ENCODE results near the gene DNAI2.

The DNAI2 gene

DNA sequence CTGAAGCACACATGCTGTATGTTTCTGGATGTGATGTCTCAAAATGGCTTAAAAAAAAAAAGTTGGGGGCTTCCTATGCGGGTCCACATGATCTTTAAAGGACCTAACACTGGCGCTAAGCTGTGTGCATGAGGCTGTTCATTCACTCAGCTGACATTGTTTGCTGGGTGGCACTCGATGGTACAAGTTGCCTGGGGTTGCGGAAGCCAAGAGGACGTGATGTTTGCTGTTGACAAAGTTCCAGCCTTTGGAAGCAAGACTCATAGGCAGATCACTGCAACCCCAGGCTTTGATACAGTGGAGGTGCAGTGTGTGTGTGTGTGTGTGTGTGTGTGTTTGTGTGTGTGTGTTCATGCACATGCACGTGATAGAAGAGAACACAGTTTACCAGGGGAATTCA is 29.5 kb upstream of the DNAI2 start:
- H3K36me3 ChIP-seq (replicated peaks in 1 of 2; ENCODE audit: control insufficient read depth in 2 of 2, insufficient read depth in 2 of 2, low read length in 2 of 2) = peaks cover 0 to 18% of the 10 kb centered on the region in 2 donors
- no peak overlapping the region for H4K8ac ChIP-seq (ENCODE audit: low read depth, low read length)
- no peak overlapping the region for H3K14ac ChIP-seq (ENCODE audit: low read length)
- no peak overlapping the region for H2BK12ac ChIP-seq (ENCODE audit: low read length)
- no peak overlapping the region for H2AK5ac ChIP-seq (ENCODE audit: low read depth, low read length)
- no peak overlapping the region for H2BK120ac ChIP-seq (ENCODE audit: low read depth, low read length)
- H2BK5ac ChIP-seq (ENCODE audit: low read length) = no peak overlapping the region
- no CpG with 5 or more reads among the region's 6 CpGs for WGBS, 2 donors (ENCODE audit: extremely low coverage in 2 of 2, insufficient read length in 2 of 2, insufficient replicate concordance in 1 of 2)
- no peak overlapping the region for H3K4me2 ChIP-seq (ENCODE audit: insufficient read depth, low read length, poor library complexity, severe bottlenecking)
- H3K4me3 ChIP-seq (ENCODE audit: low read length in 2 of 2) = no peak overlapping the region
- no peak for DNase-seq (ENCODE audit: low spot score)
- peak overlapping the region; percentile 62 for H2BK15ac ChIP-seq (ENCODE audit: low read length)
- H3K23ac ChIP-seq (ENCODE audit: low read depth, low read length, poor library complexity) = no peak overlapping the region
- H3K4ac ChIP-seq (ENCODE audit: low read length) = no peak overlapping the region
- H2AFZ ChIP-seq (ENCODE audit: low read length) = no peak overlapping the region
- peaks cover 16 to 25% of the 10 kb centered on the region in 2 donors for H3K4me1 ChIP-seq (ENCODE audit: control insufficient read depth in 2 of 2, insufficient read depth in 1 of 2, low read depth in 1 of 2, low read length in 2 of 2)
- H3K79me1 ChIP-seq (ENCODE audit: low read depth, low read length) = no peaks in the 10 kb centered on the region
- H3K9me3 ChIP-seq (replicated peaks in 1 of 2; ENCODE audit: control insufficient read depth in 2 of 2, insufficient read depth in 1 of 2, low read depth in 1 of 2, low read length in 2 of 2) = peaks cover 0 to 4% of the 10 kb centered on the region in 2 donors
- no peak overlapping the region for H4K91ac ChIP-seq (ENCODE audit: low read depth, low read length, poor library complexity)
- peaks cover 0 to 7% (median 0%) of the 10 kb centered on the region in 3 experiments for H3K27me3 ChIP-seq (ENCODE audit: control insufficient read depth in 3 of 3, insufficient read depth in 3 of 3, low read depth in 1 of 3, low read length in 3 of 3)
- peak overlapping the region; percentile 20 for H3K18ac ChIP-seq (ENCODE audit: low read length)
- no peak overlapping the region for H3K27ac ChIP-seq (replicated peaks; ENCODE audit: low read length)
- no peak overlapping the region for H3K9ac ChIP-seq (ENCODE audit: low read depth, low read length, poor library complexity)

DNA sequence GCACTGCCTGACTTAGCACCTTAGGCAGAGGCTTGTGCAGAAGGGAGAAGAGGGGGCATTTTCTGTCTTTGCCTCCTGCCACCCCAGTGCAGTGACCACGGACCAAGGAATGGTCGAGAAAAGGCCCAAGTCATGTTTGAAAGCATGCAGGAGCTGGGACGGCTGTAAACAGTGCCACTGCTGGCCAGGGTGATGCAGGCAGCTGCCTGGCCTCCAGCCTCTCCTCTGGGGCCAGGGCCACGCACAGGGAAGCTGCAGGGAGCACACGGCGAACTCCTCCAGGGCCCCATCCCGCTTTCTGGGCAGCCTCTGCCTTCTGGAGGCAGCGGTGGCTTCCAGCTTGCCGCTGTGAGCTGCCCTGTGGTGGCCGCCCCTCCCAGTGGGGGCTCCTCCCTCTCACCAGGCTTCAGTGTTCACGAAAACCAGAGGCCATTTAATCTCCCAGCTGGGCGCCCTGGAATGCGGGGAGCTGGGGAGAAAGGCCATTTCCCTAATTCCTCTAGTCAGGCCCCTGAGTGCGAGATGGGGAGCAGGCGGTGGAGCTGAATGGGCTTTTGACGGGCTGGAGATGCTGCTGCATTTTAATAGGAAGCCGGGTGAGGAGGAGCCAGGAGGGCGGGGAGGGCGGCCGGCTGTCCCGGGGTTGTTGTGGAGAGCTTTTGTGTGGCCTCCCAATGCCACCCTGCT is 28.7 kb upstream of the DNAI2 start:
- H2AK5ac ChIP-seq (ENCODE audit: low read depth, low read length) = peak overlapping the region; percentile 96
- peak; percentile 87 for DNase-seq (ENCODE audit: low spot score)
- no peaks in the 10 kb centered on the region for H3K79me1 ChIP-seq (ENCODE audit: low read depth, low read length)
- no peak overlapping the region for H4K8ac ChIP-seq (ENCODE audit: low read depth, low read length)
- no peak overlapping the region for H2BK5ac ChIP-seq (ENCODE audit: low read length)
- peaks cover 20 to 23% of the 10 kb centered on the region in 2 donors for H3K4me1 ChIP-seq (ENCODE audit: control insufficient read depth in 2 of 2, insufficient read depth in 1 of 2, low read depth in 1 of 2, low read length in 2 of 2)
- peak overlapping the region; percentile 53 for H3K23ac ChIP-seq (ENCODE audit: low read depth, low read length, poor library complexity)
- H3K9me3 ChIP-seq (replicated peaks in 1 of 2; ENCODE audit: control insufficient read depth in 2 of 2, insufficient read depth in 1 of 2, low read depth in 1 of 2, low read length in 2 of 2) = peaks cover 0 to 4% of the 10 kb centered on the region in 2 donors
- peaks cover 0 to 16% of the 10 kb centered on the region in 2 donors for H3K36me3 ChIP-seq (replicated peaks in 1 of 2; ENCODE audit: control insufficient read depth in 2 of 2, insufficient read depth in 2 of 2, low read length in 2 of 2)
- no peak overlapping the region for H3K14ac ChIP-seq (ENCODE audit: low read length)
- peak overlapping the region; percentile 62 for H2BK15ac ChIP-seq (ENCODE audit: low read length)
- peak overlapping the region; percentile 30 for H3K27ac ChIP-seq (replicated peaks; ENCODE audit: low read length)
- no CpG with 5 or more reads among the region's 21 CpGs for WGBS, 2 donors (ENCODE audit: extremely low coverage in 2 of 2, insufficient read length in 2 of 2, insufficient replicate concordance in 1 of 2)
- peak overlapping the region; percentile 86 for H2AFZ ChIP-seq (ENCODE audit: low read length)
- H3K4ac ChIP-seq (ENCODE audit: low read length) = no peak overlapping the region
- no peak overlapping the region for H2BK12ac ChIP-seq (ENCODE audit: low read length)
- no peak overlapping the region for H2BK120ac ChIP-seq (ENCODE audit: low read depth, low read length)
- peaks cover 0 to 7% (median 0%) of the 10 kb centered on the region in 3 experiments for H3K27me3 ChIP-seq (ENCODE audit: control insufficient read depth in 3 of 3, insufficient read depth in 3 of 3, low read depth in 1 of 3, low read length in 3 of 3)
- H3K18ac ChIP-seq (ENCODE audit: low read length) = peak overlapping the region; percentile 97
- H3K4me3 ChIP-seq (ENCODE audit: low read length in 2 of 2) = peak overlapping the region; percentile 3 to 11
- peak overlapping the region; percentile 40 for H4K91ac ChIP-seq (ENCODE audit: low read depth, low read length, poor library complexity)
- H3K4me2 ChIP-seq (ENCODE audit: insufficient read depth, low read length, poor library complexity, severe bottlenecking) = peak overlapping the region; percentile 28
- peak overlapping the region; percentile 60 for H3K9ac ChIP-seq (ENCODE audit: low read depth, low read length, poor library complexity)

DNA sequence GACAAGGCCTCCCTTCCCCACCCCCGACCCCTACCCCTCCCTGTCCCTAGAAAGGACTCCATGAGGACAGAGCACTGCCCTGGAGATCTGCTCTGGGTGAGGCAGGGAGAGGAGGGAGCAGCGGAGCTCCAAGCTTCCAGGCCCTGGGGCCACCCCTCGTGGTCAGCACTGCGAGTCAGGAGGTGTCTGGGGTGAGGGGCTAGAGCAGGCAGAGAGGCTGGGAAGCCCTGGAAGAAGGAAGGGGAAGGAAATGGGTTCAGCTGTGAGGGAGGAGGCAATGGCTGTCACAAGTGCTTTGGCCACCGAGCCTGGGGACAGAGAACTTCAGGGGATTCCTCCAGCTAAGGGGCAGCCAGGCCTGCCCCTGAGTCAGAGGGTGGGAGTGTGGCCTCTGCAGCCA is 28.2 kb upstream of the DNAI2 start:
- Histone ChIP-seq H4K8ac (ENCODE audit: low read depth, low read length) (no peak overlapping the region), H3K4me1 (ENCODE audit: control insufficient read depth in 2 of 2, insufficient read depth in 1 of 2, low read depth in 1 of 2, low read length in 2 of 2) (peaks cover 20 to 21% of the 10 kb centered on the region in 2 donors), H2BK15ac (ENCODE audit: low read length) (peak overlapping the region; percentile 47), H4K91ac (ENCODE audit: low read depth, low read length, poor library complexity) (no peak overlapping the region), H3K9ac (ENCODE audit: low read depth, low read length, poor library complexity) (no peak overlapping the region), H3K9me3 (replicated peaks in 1 of 2; ENCODE audit: control insufficient read depth in 2 of 2, insufficient read depth in 1 of 2, low read depth in 1 of 2, low read length in 2 of 2) (peaks cover 0 to 4% of the 10 kb centered on the region in 2 donors), H2AK5ac (ENCODE audit: low read depth, low read length) (no peak overlapping the region), H3K14ac (ENCODE audit: low read length) (no peak overlapping the region), H3K36me3 (replicated peaks in 1 of 2; ENCODE audit: control insufficient read depth in 2 of 2, insufficient read depth in 2 of 2, low read length in 2 of 2) (peaks cover under 1 to 16% of the 10 kb centered on the region in 2 donors), H3K4me2 (ENCODE audit: insufficient read depth, low read length, poor library complexity, severe bottlenecking) (peak overlapping the region; percentile 52), H2BK120ac (ENCODE audit: low read depth, low read length) (no peak overlapping the region), H2AFZ (ENCODE audit: low read length) (peak overlapping the region; percentile 86), H2BK12ac (ENCODE audit: low read length) (no peak overlapping the region), H3K4ac (ENCODE audit: low read length) (no peak overlapping the region), H3K4me3 (ENCODE audit: low read length in 2 of 2) (no peak overlapping the region), H3K27ac (replicated peaks; ENCODE audit: low read length) (no peak overlapping the region), H3K27me3 (ENCODE audit: control insufficient read depth in 3 of 3, insufficient read depth in 3 of 3, low read depth in 1 of 3, low read length in 3 of 3) (peaks cover 0 to 7% (median 0%) of the 10 kb centered on the region in 3 experiments), H3K79me1 (ENCODE audit: low read depth, low read length) (no peaks in the 10 kb centered on the region), H2BK5ac (ENCODE audit: low read length) (no peak overlapping the region), H3K23ac (ENCODE audit: low read depth, low read length, poor library complexity) (no peak overlapping the region), H3K18ac (ENCODE audit: low read length) (peak overlapping the region; percentile 27)
- no CpG with 5 or more reads among the region's 5 CpGs for WGBS, 2 donors (ENCODE audit: extremely low coverage in 2 of 2, insufficient read length in 2 of 2, insufficient replicate concordance in 1 of 2)
- DNase-seq (ENCODE audit: low spot score) = no peak

DNA sequence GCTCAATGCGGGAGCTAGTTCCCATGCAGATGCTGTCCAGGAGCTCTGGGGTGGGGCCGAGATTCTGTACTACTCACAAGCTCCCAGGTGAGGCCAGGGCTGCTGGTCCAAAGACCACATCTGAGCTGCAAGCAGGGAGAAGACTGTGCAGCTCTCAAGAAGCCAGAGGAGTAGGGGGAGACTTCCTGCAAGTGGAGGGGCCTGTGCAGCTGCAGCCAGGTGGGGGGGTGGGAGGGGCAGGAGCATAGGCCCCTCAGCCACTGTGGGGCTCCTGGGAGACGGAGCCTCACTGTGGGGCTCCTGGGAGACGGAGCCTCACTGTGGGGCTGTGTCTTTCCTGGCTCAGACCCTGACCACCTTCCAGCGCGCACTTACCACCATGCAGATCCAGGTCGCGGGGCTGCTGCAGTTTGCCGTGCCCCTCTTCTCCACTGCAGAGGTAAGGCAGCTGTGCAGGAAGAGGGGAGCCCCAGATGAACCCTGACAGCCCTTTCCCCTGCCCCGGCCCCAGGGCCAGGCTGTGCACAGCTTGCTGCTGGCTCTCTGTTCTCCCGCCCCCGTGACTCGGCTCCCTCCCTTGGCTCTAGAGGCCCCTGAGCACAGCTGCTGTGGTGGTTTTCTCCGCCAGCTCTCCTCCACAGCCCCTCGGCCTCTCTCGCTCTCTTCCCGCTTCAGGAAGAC is 24.3 kb upstream of the DNAI2 start:
- H4K8ac ChIP-seq (ENCODE audit: low read depth, low read length) = no peak overlapping the region
- H3K4me3 ChIP-seq (ENCODE audit: low read length in 2 of 2) = no peak overlapping the region
- no peak overlapping the region for H2AFZ ChIP-seq (ENCODE audit: low read length)
- H3K27ac ChIP-seq (replicated peaks; ENCODE audit: low read length) = no peak overlapping the region
- H3K4ac ChIP-seq (ENCODE audit: low read length) = no peak overlapping the region
- H3K23ac ChIP-seq (ENCODE audit: low read depth, low read length, poor library complexity) = no peak overlapping the region
- WGBS, 2 donors (ENCODE audit: extremely low coverage in 2 of 2, insufficient read length in 2 of 2, insufficient replicate concordance in 1 of 2) = no CpG with 5 or more reads among the region's 17 CpGs
- no peaks in the 10 kb centered on the region for H3K79me1 ChIP-seq (ENCODE audit: low read depth, low read length)
- H3K9ac ChIP-seq (ENCODE audit: low read depth, low read length, poor library complexity) = no peak overlapping the region
- peaks cover 18 to 20% of the 10 kb centered on the region in 2 donors for H3K4me1 ChIP-seq (ENCODE audit: control insufficient read depth in 2 of 2, insufficient read depth in 1 of 2, low read depth in 1 of 2, low read length in 2 of 2)
- H3K27me3 ChIP-seq (ENCODE audit: control insufficient read depth in 3 of 3, insufficient read depth in 3 of 3, low read depth in 1 of 3, low read length in 3 of 3) = peaks cover 0 to 3% (median 0%) of the 10 kb centered on the region in 3 experiments
- H3K18ac ChIP-seq (ENCODE audit: low read length) = peak overlapping the region; percentile 84
- H2BK15ac ChIP-seq (ENCODE audit: low read length) = peak overlapping the region; percentile 77
- H3K4me2 ChIP-seq (ENCODE audit: insufficient read depth, low read length, poor library complexity, severe bottlenecking) = no peak overlapping the region
- H3K9me3 ChIP-seq (replicated peaks in 1 of 2; ENCODE audit: control insufficient read depth in 2 of 2, insufficient read depth in 1 of 2, low read depth in 1 of 2, low read length in 2 of 2) = peaks cover 0 to 7% of the 10 kb centered on the region in 2 donors
- peak overlapping the region; percentile 33 for H2BK5ac ChIP-seq (ENCODE audit: low read length)
- peak overlapping the region; percentile 52 for H2BK12ac ChIP-seq (ENCODE audit: low read length)
- no peak overlapping the region for H4K91ac ChIP-seq (ENCODE audit: low read depth, low read length, poor library complexity)
- peak overlapping the region; percentile 50 for H2AK5ac ChIP-seq (ENCODE audit: low read depth, low read length)
- DNase-seq (ENCODE audit: low spot score) = no peak
- H3K14ac ChIP-seq (ENCODE audit: low read length) = no peak overlapping the region
- no peak overlapping the region for H2BK120ac ChIP-seq (ENCODE audit: low read depth, low read length)
- H3K36me3 ChIP-seq (replicated peaks in 1 of 2; ENCODE audit: control insufficient read depth in 2 of 2, insufficient read depth in 2 of 2, low read length in 2 of 2) = peaks cover 2 to 26% of the 10 kb centered on the region in 2 donors

Measured in neuronal stem cell (in vitro differentiated cells).